HL-60 (cell line): Measurements from ENCODE around the gene CCDC51.
A peak's percentile ranks its signal among the peaks of the same experiment; 100 is the strongest.

Experiments
- DNase-seq, 2 experiments: peaks; one replicate each; pipeline ENCODE4 v3.0.0-alpha.2; 2010 to 2020; ENCODE audit warnings: low read depth in 1 of 2, low spot score in 1 of 2
- H3K27ac ChIP-seq: fragments of 250-450 bp; sonication (Bioruptor Pico); replicated peaks from 2 replicates; pipeline ENCODE4 v1.5.1; 2020; ENCODE audit warnings: mild to moderate bottlenecking, moderate library complexity
- H3K27me3 ChIP-seq: fragments of 250-450 bp; sonication (Bioruptor Pico); 2 replicates; pipeline ENCODE4 v1.5.1; 2021; ENCODE audit warnings: mild to moderate bottlenecking, moderate library complexity; ENCODE audit not compliant: insufficient read depth, poor library complexity, severe bottlenecking
- H3K4me3 ChIP-seq: replicated peaks from 2 replicates; pipeline ENCODE4 v1.5.1; 2011; ENCODE audit warnings: mild to moderate bottlenecking, control low read depth, low read length; ENCODE audit not compliant: insufficient read depth
- CTCF ChIP-seq: IDR thresholded peaks from one replicate; pipeline ENCODE4 v1.5.1; 2011; ENCODE audit warnings: low read length, control low read depth, inconsistent platforms; ENCODE audit not compliant: insufficient read depth
- GABPA ChIP-seq: IDR thresholded peaks from 2 replicates; pipeline ENCODE4 v1.6.1; 2012; ENCODE audit warnings: low read depth
- POLR2AphosphoS5 ChIP-seq: IDR thresholded peaks from 2 replicates; pipeline ENCODE4 v1.6.1; 2012; ENCODE audit warnings: low read depth
- SPI1 ChIP-seq: IDR thresholded peaks from 2 replicates; pipeline ENCODE4 v1.6.1; 2012; ENCODE audit warnings: low read depth, mild to moderate bottlenecking, borderline replicate concordance
- TF ChIP-seq, protein P1 (sequence below): IDR thresholded peaks from 2 replicates; pipeline ENCODE4 v1.6.1; 2012; ENCODE audit warnings: low read depth; ENCODE audit not compliant: insufficient replicate concordance

CCDC51 gene

GRCh38 chr3:48466386-48467109, 26.6 kb upstream of the CCDC51 start:
- DNase-seq = peak; percentile 40 to 43
- peak; percentile 14 for TF ChIP-seq POLR2AphosphoS5
- TF ChIP-seq SPI1 = no peak
- Histone ChIP-seq H3K27me3 (no peaks in the 10 kb centered on the region), H3K27ac (peak overlapping the region; percentile 85), H3K4me3 (peak overlapping the region; percentile 57)

GRCh38 chr3:48465531-48466378, 25.8 kb upstream of the CCDC51 start:
- Histone ChIP-seq H3K4me3 (peak overlapping the region; percentile 57), H3K27me3 (no peaks in the 10 kb centered on the region), H3K27ac (peak overlapping the region; percentile 85)
- TF ChIP-seq SPI1 (no peak), CTCF (peak; percentile 33), GABPA (no peak), POLR2AphosphoS5 (peak; percentile 88)
- peak; percentile 82 to 95 for DNase-seq

DNA sequence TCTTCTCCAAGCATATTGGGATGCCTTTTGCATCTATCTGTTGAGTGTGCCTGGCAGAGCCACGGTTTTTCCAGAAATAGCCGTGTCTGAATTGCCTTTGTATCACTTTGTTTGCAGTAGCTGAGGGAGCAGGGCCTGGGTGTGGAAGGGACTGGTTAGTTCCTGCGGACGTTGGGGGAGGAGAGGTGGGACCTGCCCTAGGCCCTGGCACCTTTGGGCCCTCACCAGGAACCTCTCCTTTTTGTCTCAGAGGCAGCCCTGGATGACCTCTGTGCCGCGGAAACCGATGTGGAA, 25.3 kb upstream of the CCDC51 start:
- no peak for DNase-seq
- TF ChIP-seq CTCF = no peak
- TF ChIP-seq, protein P1, sequence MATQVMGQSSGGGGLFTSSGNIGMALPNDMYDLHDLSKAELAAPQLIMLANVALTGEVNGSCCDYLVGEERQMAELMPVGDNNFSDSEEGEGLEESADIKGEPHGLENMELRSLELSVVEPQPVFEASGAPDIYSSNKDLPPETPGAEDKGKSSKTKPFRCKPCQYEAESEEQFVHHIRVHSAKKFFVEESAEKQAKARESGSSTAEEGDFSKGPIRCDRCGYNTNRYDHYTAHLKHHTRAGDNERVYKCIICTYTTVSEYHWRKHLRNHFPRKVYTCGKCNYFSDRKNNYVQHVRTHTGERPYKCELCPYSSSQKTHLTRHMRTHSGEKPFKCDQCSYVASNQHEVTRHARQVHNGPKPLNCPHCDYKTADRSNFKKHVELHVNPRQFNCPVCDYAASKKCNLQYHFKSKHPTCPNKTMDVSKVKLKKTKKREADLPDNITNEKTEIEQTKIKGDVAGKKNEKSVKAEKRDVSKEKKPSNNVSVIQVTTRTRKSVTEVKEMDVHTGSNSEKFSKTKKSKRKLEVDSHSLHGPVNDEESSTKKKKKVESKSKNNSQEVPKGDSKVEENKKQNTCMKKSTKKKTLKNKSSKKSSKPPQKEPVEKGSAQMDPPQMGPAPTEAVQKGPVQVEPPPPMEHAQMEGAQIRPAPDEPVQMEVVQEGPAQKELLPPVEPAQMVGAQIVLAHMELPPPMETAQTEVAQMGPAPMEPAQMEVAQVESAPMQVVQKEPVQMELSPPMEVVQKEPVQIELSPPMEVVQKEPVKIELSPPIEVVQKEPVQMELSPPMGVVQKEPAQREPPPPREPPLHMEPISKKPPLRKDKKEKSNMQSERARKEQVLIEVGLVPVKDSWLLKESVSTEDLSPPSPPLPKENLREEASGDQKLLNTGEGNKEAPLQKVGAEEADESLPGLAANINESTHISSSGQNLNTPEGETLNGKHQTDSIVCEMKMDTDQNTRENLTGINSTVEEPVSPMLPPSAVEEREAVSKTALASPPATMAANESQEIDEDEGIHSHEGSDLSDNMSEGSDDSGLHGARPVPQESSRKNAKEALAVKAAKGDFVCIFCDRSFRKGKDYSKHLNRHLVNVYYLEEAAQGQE = no peak
- TF ChIP-seq GABPA = no peak
- no peak for TF ChIP-seq POLR2AphosphoS5
- no peak for TF ChIP-seq SPI1
- Histone ChIP-seq H3K27ac (peak overlapping the region; percentile 85), H3K4me3 (no peak overlapping the region), H3K27me3 (no peaks in the 10 kb centered on the region)

- Histone ChIP-seq H3K4me3 (no peak overlapping the region), H3K27me3 (no peaks in the 10 kb centered on the region), H3K27ac (no peak overlapping the region)
- no peak for DNase-seq
- TF ChIP-seq, protein P1 = no peak
- TF ChIP-seq SPI1 = no peak
- no peak for TF ChIP-seq POLR2AphosphoS5
- no peak for TF ChIP-seq GABPA
- no peak for TF ChIP-seq CTCF
Observed at GRCh38 chr3:48464713-48465221, 24.8 kb upstream of the CCDC51 start.
